Activated CD8-positive, alpha-beta memory T cell treated with anti-CD3 and anti-CD28 coated beads, Interleukin-2, amount 10 ng/mL, durations not matched to agents 7 days and 5 days (primary cell): Measurements from ENCODE around the gene DHRS7. TPM values are rescaled to one million over a fixed set of nuclear protein-coding genes. Genes with fewer than 3 reads are reported as not detected.

Experiments
- ATAC-seq: fragments of 150-1000 bp; cut with Tn5 transposase; one replicate; pipeline ENCODE4 v1.10.0; 2021; ENCODE audit warnings: moderate library complexity
- CTCF ChIA-PET: fragments of 350-600 bp; sonication (Branson Sonifier 250); formaldehyde crosslinking; loops from one replicate; lab custom pipeline; 2021; ENCODE audit warnings: antibody characterized with exemption; lab: Charles Lee
- DNase-seq: peaks from one replicate; pipeline ENCODE4 v3.0.0-alpha.2; 2020
- H3K27ac Mint-ChIP-seq: one replicate; pipeline ENCODE4 v1.8.0; 2021; ENCODE audit warnings: mild to moderate bottlenecking, mixed read lengths
- H3K27me3 Mint-ChIP-seq: one replicate; pipeline ENCODE4 v1.8.0; 2021; ENCODE audit warnings: mixed read lengths
- H3K36me3 Mint-ChIP-seq: one replicate; pipeline ENCODE4 v1.8.0; 2021; ENCODE audit warnings: mild to moderate bottlenecking, mixed read lengths
- H3K4me1 Mint-ChIP-seq: one replicate; pipeline ENCODE4 v1.8.0; 2021; ENCODE audit warnings: mixed read lengths
- H3K4me3 Mint-ChIP-seq: one replicate; pipeline ENCODE4 v1.8.0; 2021; ENCODE audit warnings: mild to moderate bottlenecking, moderate library complexity, mixed read lengths
- H3K9me3 Mint-ChIP-seq: one replicate; pipeline ENCODE4 v1.8.0; 2022; ENCODE audit warnings: low read depth, mixed read lengths
- total RNA-seq, 2 experiments: library from RNA; stranded (reverse); gene quantifications; one replicate each; pipeline ENCODE4 v1.2.3, GENCODE V29; 2021

DHRS7 gene
- total RNA-seq, 2 experiments from 2014 or later: 62.8 to 68.0 TPM

GRCh38 chr14:60160422-60160821, 4.8 kb downstream of the DHRS7 start:
- Mint-ChIP-seq H3K27me3 (no peaks in the 10 kb centered on the region), H3K4me3 (no peak overlapping the region), H3K27ac (no peak overlapping the region), H3K9me3 (no peaks in the 10 kb centered on the region), H3K4me1 (peaks cover 48% of the 10 kb centered on the region), H3K36me3 (peaks cover 39% of the 10 kb centered on the region)
- ATAC-seq (no peak), DNase-seq (no peak)
- CTCF ChIA-PET: interaction anchor here (0.6 to 2.4 kb wide), 3 partner anchors 24 to 94 kb away, joined by 3 to 9 read pairs (median 4); no protein-coding TSS in a partner anchor

- ATAC-seq (no peak), DNase-seq (no peak)
- H3K9me3 Mint-ChIP-seq: no peaks in the 10 kb centered on the region
- no peak overlapping the region for H3K4me3 Mint-ChIP-seq
- CTCF ChIA-PET: interaction anchor here (0.7 to 2.4 kb wide), 3 partner anchors 10 to 578 kb away, joined by 3 to 10 read pairs (median 3); partner anchors contain the start of genes CCDC175 and DHRS7
- peaks cover 54% of the 10 kb centered on the region for H3K36me3 Mint-ChIP-seq
- peak overlapping the region; percentile 54 for H3K27ac Mint-ChIP-seq
- H3K27me3 Mint-ChIP-seq: no peaks in the 10 kb centered on the region
- peaks cover 47% of the 10 kb centered on the region for H3K4me1 Mint-ChIP-seq
Observed at GRCh38 chr14:60154671-60155070, 10.5 kb downstream of the DHRS7 start.

- Mint-ChIP-seq H3K36me3 (peaks cover 56% of the 10 kb centered on the region), H3K9me3 (no peaks in the 10 kb centered on the region), H3K27ac (peak overlapping the region; percentile 54), H3K4me1 (peaks cover 42% of the 10 kb centered on the region), H3K27me3 (no peaks in the 10 kb centered on the region), H3K4me3 (no peak overlapping the region)
- peak; percentile 57 for DNase-seq
- ATAC-seq: peak; percentile 35
- CTCF ChIA-PET: interaction anchor here (0.7 to 2.4 kb wide), 2 partner anchors 11 to 188 kb away, joined by 3 to 10 read pairs; partner anchors contain the start of gene DHRS7
Observed at GRCh38 chr14:60153991-60154390, 11.2 kb downstream of the DHRS7 start.

GRCh38 chr14:60151715-60152114, 13.5 kb downstream of the DHRS7 start:
- Mint-ChIP-seq H3K4me3 (no peak overlapping the region), H3K4me1 (peaks cover 34% of the 10 kb centered on the region)
- CTCF ChIA-PET: interaction anchor here (0.7 to 2.5 kb wide), 3 partner anchors 13 to 185 kb away, joined by 3 to 12 read pairs (median 3); partner anchors contain the start of gene DHRS7

GRCh38 chr14:60134702-60135101, 30.5 kb downstream of the DHRS7 start:
- H3K36me3 Mint-ChIP-seq: peaks cover 33% of the 10 kb centered on the region
- no peaks in the 10 kb centered on the region for H3K27me3 Mint-ChIP-seq
- H3K4me1 Mint-ChIP-seq: no peaks in the 10 kb centered on the region
- CTCF ChIA-PET: no interaction called here
- ATAC-seq (no peak), DNase-seq (no peak)
- no peak overlapping the region for H3K27ac Mint-ChIP-seq
- H3K4me3 Mint-ChIP-seq: no peak overlapping the region
- no peaks in the 10 kb centered on the region for H3K9me3 Mint-ChIP-seq

More at GRCh38 chr14:60151715-60152114, 13.5 kb downstream of the DHRS7 start:
- Mint-ChIP-seq H3K9me3 (no peaks in the 10 kb centered on the region), H3K27me3 (no peaks in the 10 kb centered on the region), H3K27ac (peak overlapping the region; percentile 75), H3K36me3 (peaks cover 56% of the 10 kb centered on the region)
- ATAC-seq (peak; percentile 98), DNase-seq (peak; percentile 83)

GRCh38 chr14:60133487-60133886, 31.7 kb downstream of the DHRS7 start:
- ATAC-seq: no peak
- Mint-ChIP-seq H3K27ac (no peak overlapping the region), H3K36me3 (peaks cover 35% of the 10 kb centered on the region), H3K4me1 (no peaks in the 10 kb centered on the region), H3K27me3 (no peaks in the 10 kb centered on the region), H3K4me3 (no peak overlapping the region), H3K9me3 (no peaks in the 10 kb centered on the region)
- CTCF ChIA-PET: no interaction called here
- DNase-seq: no peak

- DNase-seq (no peak), ATAC-seq (no peak)
- no peaks in the 10 kb centered on the region for H3K4me1 Mint-ChIP-seq
- H3K4me3 Mint-ChIP-seq: no peak overlapping the region
- H3K27ac Mint-ChIP-seq: no peak overlapping the region
- CTCF ChIA-PET: interaction anchor here (0.7 to 1.1 kb wide), 2 partner anchors 24 to 39 kb away, joined by 3 read pairs; partner anchors contain the start of gene DHRS7
- H3K36me3 Mint-ChIP-seq: peaks cover 66% of the 10 kb centered on the region
- peaks cover 2% of the 10 kb centered on the region for H3K9me3 Mint-ChIP-seq
- H3K27me3 Mint-ChIP-seq: no peaks in the 10 kb centered on the region
Observed at GRCh38 chr14:60125918-60126317, 39.3 kb downstream of the DHRS7 start.

GRCh38 chr14:60116181-60116580, 49.0 kb downstream of the DHRS7 start:
- DNase-seq: no peak
- CTCF ChIA-PET: interaction anchor here (1.0 kb wide), 1 partner anchor 49 kb away, joined by 3 read pairs; the partner anchor contains the start of gene DHRS7
- Mint-ChIP-seq H3K27ac (no peak overlapping the region), H3K36me3 (peaks cover 39% of the 10 kb centered on the region), H3K4me1 (peaks cover 7% of the 10 kb centered on the region), H3K4me3 (no peak overlapping the region), H3K9me3 (no peaks in the 10 kb centered on the region), H3K27me3 (no peaks in the 10 kb centered on the region)
- no peak for ATAC-seq

GRCh38 chr14:60114881-60115280, 50.3 kb downstream of the DHRS7 start:
- ATAC-seq (no peak), DNase-seq (no peak)
- H3K36me3 Mint-ChIP-seq: peaks cover 43% of the 10 kb centered on the region
- peaks cover 7% of the 10 kb centered on the region for H3K4me1 Mint-ChIP-seq
- no peak overlapping the region for H3K27ac Mint-ChIP-seq
- no peak overlapping the region for H3K4me3 Mint-ChIP-seq
- CTCF ChIA-PET: interaction anchor here (1.1 kb wide), 1 partner anchor 50 kb away, joined by 4 read pairs; the partner anchor contains the start of gene DHRS7
- no peaks in the 10 kb centered on the region for H3K27me3 Mint-ChIP-seq
- no peaks in the 10 kb centered on the region for H3K9me3 Mint-ChIP-seq

GRCh38 chr14:60111732-60112131, 53.5 kb downstream of the DHRS7 start:
- DNase-seq (no peak), ATAC-seq (no peak)
- Mint-ChIP-seq H3K9me3 (no peaks in the 10 kb centered on the region), H3K4me1 (peaks cover 7% of the 10 kb centered on the region), H3K27ac (no peak overlapping the region), H3K27me3 (no peaks in the 10 kb centered on the region), H3K36me3 (peaks cover 48% of the 10 kb centered on the region), H3K4me3 (no peak overlapping the region)
- CTCF ChIA-PET: no interaction called here

- no peaks in the 10 kb centered on the region for H3K9me3 Mint-ChIP-seq
- no peak overlapping the region for H3K27ac Mint-ChIP-seq
- H3K4me1 Mint-ChIP-seq: peaks cover 4% of the 10 kb centered on the region
- H3K36me3 Mint-ChIP-seq: peaks cover 43% of the 10 kb centered on the region
- no peak overlapping the region for H3K4me3 Mint-ChIP-seq
- CTCF ChIA-PET: interaction anchor here (0.6 to 1.0 kb wide), 2 partner anchors 18 to 44 kb away, joined by 3 read pairs; no protein-coding TSS in a partner anchor
- no peaks in the 10 kb centered on the region for H3K27me3 Mint-ChIP-seq
- no peak for DNase-seq
- no peak for ATAC-seq
Observed at GRCh38 chr14:60107477-60107876, 57.7 kb downstream of the DHRS7 start.

GRCh38 chr14:60106339-60106738, 58.9 kb downstream of the DHRS7 start:
- H3K9me3 Mint-ChIP-seq: no peaks in the 10 kb centered on the region
- no peak overlapping the region for H3K4me3 Mint-ChIP-seq
- ATAC-seq (no peak), DNase-seq (no peak)
- H3K27me3 Mint-ChIP-seq: no peaks in the 10 kb centered on the region
- CTCF ChIA-PET: no interaction called here
- H3K27ac Mint-ChIP-seq: no peak overlapping the region
- no peaks in the 10 kb centered on the region for H3K4me1 Mint-ChIP-seq
- peaks cover 44% of the 10 kb centered on the region for H3K36me3 Mint-ChIP-seq

GRCh38 chr14:60102389-60102788, 62.8 kb downstream of the DHRS7 start:
- Mint-ChIP-seq H3K27ac (no peak overlapping the region), H3K4me1 (peaks cover 8% of the 10 kb centered on the region), H3K36me3 (peaks cover 35% of the 10 kb centered on the region), H3K4me3 (no peak overlapping the region), H3K9me3 (no peaks in the 10 kb centered on the region), H3K27me3 (no peaks in the 10 kb centered on the region)
- CTCF ChIA-PET: interaction anchor here (1.5 kb wide), 1 partner anchor 22 kb away, joined by 3 read pairs; no protein-coding TSS in a partner anchor
- no peak for ATAC-seq
- DNase-seq: no peak

GRCh38 chr14:60101786-60102185, 63.4 kb downstream of the DHRS7 start:
- Mint-ChIP-seq H3K4me3 (no peak overlapping the region), H3K4me1 (peaks cover 8% of the 10 kb centered on the region), H3K27me3 (no peaks in the 10 kb centered on the region), H3K9me3 (no peaks in the 10 kb centered on the region), H3K27ac (no peak overlapping the region), H3K36me3 (peaks cover 35% of the 10 kb centered on the region)
- DNase-seq (no peak), ATAC-seq (no peak)
- CTCF ChIA-PET: interaction anchor here (1.5 to 1.9 kb wide), 2 partner anchors 22 to 137 kb away, joined by 3 to 5 read pairs; no protein-coding TSS in a partner anchor
